HG03521 (cell line): ENCODE results near the gene PIK3C2G.

Experiments
- ATAC-seq: cut with Tn5 transposase; IDR thresholded peaks from one replicate; pipeline ENCODE4 v1.9.1; 2021; ENCODE audit warnings: mild to moderate bottlenecking, moderate library complexity; ENCODE audit not compliant: unreplicated experiment

PIK3C2G gene

GRCh38 chr12:18339633-18340032 lies 78.3 kb downstream of the PIK3C2G start:
- ATAC-seq: no peak

- no peak for ATAC-seq
These were observed 78.9 kb downstream of the PIK3C2G start for GRCh38 chr12:18340186-18340585.

GRCh38 chr12:18340786-18341185 lies 79.5 kb downstream of the PIK3C2G start:
- ATAC-seq: no peak

GRCh38 chr12:18343708-18344107 lies 82.4 kb downstream of the PIK3C2G start:
- ATAC-seq: no peak

GRCh38 chr12:18345021-18345735 lies 83.9 kb downstream of the PIK3C2G start:
- no peak for ATAC-seq

- ATAC-seq: no peak
These were observed 91.0 kb downstream of the PIK3C2G start for GRCh38 chr12:18352312-18352711.

- ATAC-seq: no peak
These were observed 94.1 kb downstream of the PIK3C2G start for GRCh38 chr12:18355429-18355828.

GRCh38 chr12:18358077-18358476 lies 96.8 kb downstream of the PIK3C2G start:
- no peak for ATAC-seq

- ATAC-seq: no peak
These were observed 97.6 kb downstream of the PIK3C2G start for GRCh38 chr12:18358930-18359329.

GRCh38 chr12:18361433-18361832 lies 100.1 kb downstream of the PIK3C2G start:
- no peak for ATAC-seq

- no peak for ATAC-seq
These were observed 102.0 kb downstream of the PIK3C2G start for GRCh38 chr12:18363321-18363720.

GRCh38 chr12:18368594-18368993 lies 107.3 kb downstream of the PIK3C2G start:
- no peak for ATAC-seq

GRCh38 chr12:18373181-18373580 lies 111.9 kb downstream of the PIK3C2G start:
- ATAC-seq: no peak

- no peak for ATAC-seq
These were observed 113.8 kb downstream of the PIK3C2G start for GRCh38 chr12:18375131-18375530.

GRCh38 chr12:18375583-18375982 lies 114.3 kb downstream of the PIK3C2G start:
- no peak for ATAC-seq

- ATAC-seq: no peak
These were observed 121.0 kb downstream of the PIK3C2G start for GRCh38 chr12:18382236-18382885.

- no peak for ATAC-seq
These were observed 121.9 kb downstream of the PIK3C2G start for GRCh38 chr12:18383203-18383602.

GRCh38 chr12:18387706-18388105 lies 126.4 kb downstream of the PIK3C2G start:
- no peak for ATAC-seq

- no peak for ATAC-seq
These were observed 128.5 kb downstream of the PIK3C2G start for GRCh38 chr12:18389820-18390219.

- no peak for ATAC-seq
These were observed 129.8 kb downstream of the PIK3C2G start for GRCh38 chr12:18391151-18391550.

GRCh38 chr12:18394742-18395141 lies 133.4 kb downstream of the PIK3C2G start:
- ATAC-seq: no peak

- no peak for ATAC-seq
These were observed 138.9 kb downstream of the PIK3C2G start for GRCh38 chr12:18400186-18400585.
